Subcutaneous adipose tissue (tissue), 4 donors: ENCODE results near the gene RAP1B. TPM values are rescaled to one million over a fixed set of nuclear protein-coding genes. Genes with fewer than 3 reads are reported as not detected.

Experiments used
- CTCF ChIP-seq: fragments of 450-650 bp; IDR thresholded peaks from one replicate; pipeline ENCODE4 v1.5.1; 2016; ENCODE audit warnings: low read depth, mild to moderate bottlenecking, control low read depth, antibody characterized with exemption, moderate library complexity
- total RNA-seq, 4 donors: library from RNA; depleted of rRNA; stranded (reverse); fragments of >200 nt; gene quantifications; one replicate each; pipeline ENCODE4 v1.1.0, GENCODE V29; 2016

The RAP1B gene
- total RNA-seq, 4 donors from 2014 or later: 194 to 453 (median 272) TPM

GRCh38 chr12:68633614-68634558 lies 23.2 kb downstream of the RAP1B start:
- no peak for TF ChIP-seq CTCF

GRCh38 chr12:68636268-68636667 lies 25.6 kb downstream of the RAP1B start:
- no peak for TF ChIP-seq CTCF

GRCh38 chr12:68638171-68638570 lies 27.5 kb downstream of the RAP1B start:
- no peak for TF ChIP-seq CTCF

- no peak for TF ChIP-seq CTCF
These were observed 28.2 kb downstream of the RAP1B start for GRCh38 chr12:68638721-68639395.

GRCh38 chr12:68639396-68639767 lies 28.7 kb downstream of the RAP1B start:
- TF ChIP-seq CTCF: no peak

GRCh38 chr12:68641138-68641537 lies 30.4 kb downstream of the RAP1B start:
- no peak for TF ChIP-seq CTCF

- TF ChIP-seq CTCF: no peak
These were observed 35.8 kb downstream of the RAP1B start for GRCh38 chr12:68646484-68646883.
